NCI-H2196 treated with DMSO at 0.1 percent for 48 hours (cell line): ENCODE results near the gene ARHGAP22.
"Not testable (repeated sequence)": the region's sequence is repeated elsewhere in the genome, so short reads cannot be mapped to it uniquely, and the experiment has no call there.

Experiments
- DNase-seq: peaks from one replicate; lab custom pipeline; 2025; ENCODE audit not compliant: unreplicated experiment; lab: John Stamatoyannopoulos, UW

ARHGAP22 gene

GRCh38 chr10:48439581-48440041, 165.3 kb downstream of the ARHGAP22 start:
- DNase-seq, result no peak

- DNase-seq, result no peak
Observed at GRCh38 chr10:48439031-48439430, 165.8 kb downstream of the ARHGAP22 start.

GRCh38 chr10:48437546-48437945, 167.3 kb downstream of the ARHGAP22 start:
- no peak for DNase-seq

GRCh38 chr10:48431871-48432270, 173.0 kb downstream of the ARHGAP22 start:
- no peak for DNase-seq

- DNase-seq, result no peak
Observed at GRCh38 chr10:48430402-48430993, 174.4 kb downstream of the ARHGAP22 start.

GRCh38 chr10:48429309-48429708, 175.6 kb downstream of the ARHGAP22 start:
- DNase-seq, result no peak

GRCh38 chr10:48428896-48429295, 176.0 kb downstream of the ARHGAP22 start:
- DNase-seq, result no peak

- no peak for DNase-seq
Observed at GRCh38 chr10:48423884-48424283, 181.0 kb downstream of the ARHGAP22 start.

- not testable (repeated sequence) for DNase-seq
Observed at GRCh38 chr10:48421862-48422261, 183.0 kb downstream of the ARHGAP22 start.

GRCh38 chr10:48419714-48420113, 185.2 kb downstream of the ARHGAP22 start:
- DNase-seq, result no peak

GRCh38 chr10:48418189-48418788, 186.6 kb downstream of the ARHGAP22 start:
- no peak for DNase-seq

- no peak for DNase-seq
Observed at GRCh38 chr10:48417374-48417773, 187.5 kb downstream of the ARHGAP22 start.

GRCh38 chr10:48416584-48417232, 188.2 kb downstream of the ARHGAP22 start:
- DNase-seq, result no peak

GRCh38 chr10:48414778-48415177, 190.1 kb downstream of the ARHGAP22 start:
- no peak for DNase-seq

- no peak for DNase-seq
Observed at GRCh38 chr10:48414160-48414559, 190.7 kb downstream of the ARHGAP22 start.

- DNase-seq, result no peak
Observed at GRCh38 chr10:48412933-48413332, 191.9 kb downstream of the ARHGAP22 start.

- no peak for DNase-seq
Observed at GRCh38 chr10:48412081-48412480, 192.8 kb downstream of the ARHGAP22 start.

- no peak for DNase-seq
Observed at GRCh38 chr10:48411510-48411909, 193.4 kb downstream of the ARHGAP22 start.

GRCh38 chr10:48410503-48410902, 194.4 kb downstream of the ARHGAP22 start:
- no peak for DNase-seq

GRCh38 chr10:48406658-48407057, 198.2 kb downstream of the ARHGAP22 start:
- DNase-seq, result no peak

GRCh38 chr10:48406204-48406603, 198.7 kb downstream of the ARHGAP22 start:
- no peak for DNase-seq

- no peak for DNase-seq
Observed at GRCh38 chr10:48404646-48405045, 200.2 kb downstream of the ARHGAP22 start.
